Transverse colon (tissue), 3 donors: Measurements from ENCODE around the gene GPC6.

Source experiments
- POLR2A ChIP-seq: fragments of 450-650 bp; IDR thresholded peaks from one replicate; pipeline ENCODE4 v1.6.1; 2016; ENCODE audit warnings: antibody characterized with exemption, mild to moderate bottlenecking, moderate library complexity
- TF ChIP-seq, protein P1 (sequence below), 5 experiments: fragments of 200-600 bp in 3 of 5; fragments of 450-650 bp in 2 of 5; sonication (generic) in 3 of 5; IDR thresholded peaks; 1 replicate in 2 of 5; 2 replicates in 3 of 5; pipeline ENCODE4 v1.5.1; 2016 to 2017; ENCODE audit warnings: antibody characterized with exemption in 5 of 5, inconsistent platforms in 3 of 5, mild to moderate bottlenecking in 2 of 5, moderate library complexity in 1 of 5

DNA sequence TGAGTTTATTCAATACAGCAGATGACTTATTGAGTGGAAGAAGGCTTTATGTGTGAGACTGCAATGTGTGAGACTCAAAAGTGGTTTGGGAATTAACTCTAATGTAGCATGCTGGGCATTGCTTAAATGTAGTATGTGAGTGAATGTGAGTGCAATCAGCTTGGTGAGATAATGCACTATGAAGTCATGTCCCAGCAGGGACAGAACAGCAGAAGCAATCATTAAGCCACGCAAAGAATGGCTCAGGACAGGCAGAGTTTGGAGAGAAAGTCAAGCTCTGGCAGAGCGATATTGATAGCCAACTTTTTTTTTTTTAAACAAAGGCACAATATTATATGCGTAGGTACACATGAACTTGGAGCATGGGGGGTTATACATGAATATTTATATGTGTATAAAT, 597.7 kb downstream of the GPC6 start:
- TF ChIP-seq POLR2A = no peak
- TF ChIP-seq, protein P1, sequence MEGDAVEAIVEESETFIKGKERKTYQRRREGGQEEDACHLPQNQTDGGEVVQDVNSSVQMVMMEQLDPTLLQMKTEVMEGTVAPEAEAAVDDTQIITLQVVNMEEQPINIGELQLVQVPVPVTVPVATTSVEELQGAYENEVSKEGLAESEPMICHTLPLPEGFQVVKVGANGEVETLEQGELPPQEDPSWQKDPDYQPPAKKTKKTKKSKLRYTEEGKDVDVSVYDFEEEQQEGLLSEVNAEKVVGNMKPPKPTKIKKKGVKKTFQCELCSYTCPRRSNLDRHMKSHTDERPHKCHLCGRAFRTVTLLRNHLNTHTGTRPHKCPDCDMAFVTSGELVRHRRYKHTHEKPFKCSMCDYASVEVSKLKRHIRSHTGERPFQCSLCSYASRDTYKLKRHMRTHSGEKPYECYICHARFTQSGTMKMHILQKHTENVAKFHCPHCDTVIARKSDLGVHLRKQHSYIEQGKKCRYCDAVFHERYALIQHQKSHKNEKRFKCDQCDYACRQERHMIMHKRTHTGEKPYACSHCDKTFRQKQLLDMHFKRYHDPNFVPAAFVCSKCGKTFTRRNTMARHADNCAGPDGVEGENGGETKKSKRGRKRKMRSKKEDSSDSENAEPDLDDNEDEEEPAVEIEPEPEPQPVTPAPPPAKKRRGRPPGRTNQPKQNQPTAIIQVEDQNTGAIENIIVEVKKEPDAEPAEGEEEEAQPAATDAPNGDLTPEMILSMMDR (IDR thresholded peaks at IDR 0.05) = no peak
